ENCODE data around the gene NELFA. TPM values are rescaled to one million over a fixed set of nuclear protein-coding genes. Genes with fewer than 3 reads are reported as not detected.

Gene NELFA
- total and polyA plus RNA-seq, 2 of the 4 experiments (the other 2 are of a cell fraction) = 4.3 to 21.9 TPM

- no peak overlapping the region for H2BK20ac ChIP-seq (ENCODE audit: low read depth, low read length)
- intact Hi-C loops (cut with micrococcal nuclease) = no loop called here
- H2AK9ac ChIP-seq (replicated peaks; ENCODE audit: low read depth, low read length, poor library complexity) = no peak overlapping the region
- no peak overlapping the region for H3K27ac ChIP-seq (ENCODE audit: insufficient read depth, low read length)
- no peak overlapping the region for H2AFZ ChIP-seq (replicated peaks; ENCODE audit: low read length, poor library complexity)
- H3K4me3 ChIP-seq (ENCODE audit: insufficient read depth, low read depth, low read length) = no peak overlapping the region
- no peaks in the 10 kb centered on the region for H3K36me3 ChIP-seq (ENCODE audit: control insufficient read depth, insufficient read depth, low read length)
- H2AK5ac ChIP-seq (ENCODE audit: low read depth, low read length) = no peak overlapping the region
- no peak overlapping the region for H4K5ac ChIP-seq (ENCODE audit: low read depth, low read length)
- POLR2A ChIA-PET (ENCODE audit: unreplicated experiment) = no interaction called here
- TF ChIP-seq NFE2L2 (IDR thresholded peaks at IDR 0.05; ENCODE audit: low read depth, low read length) (no peak), BHLHE40 (IDR thresholded peaks at IDR 0.05; ENCODE audit: low read depth, low read length) (no peak), SMC3 (IDR thresholded peaks at IDR 0.05; ENCODE audit: low read depth, low read length) (no peak), MAFK (IDR thresholded peaks at IDR 0.05; ENCODE audit: low read depth, low read length) (no peak), CTCF (conservative IDR thresholded peaks at IDR 0.05; ENCODE audit: low read depth, low read length) (no peak), RFX5 (IDR thresholded peaks at IDR 0.05; ENCODE audit: low read depth, low read length) (no peak), USF2 (IDR thresholded peaks at IDR 0.05; ENCODE audit: low read depth, low read length) (no peak), MAZ (IDR thresholded peaks at IDR 0.05; ENCODE audit: borderline replicate concordance, low read depth, low read length) (no peak), FOS (IDR thresholded peaks at IDR 0.05; ENCODE audit: low read depth, low read length) (no peak), ELK1 (IDR thresholded peaks at IDR 0.05; ENCODE audit: borderline replicate concordance, low read depth, low read length) (no peak), RAD21 (IDR thresholded peaks at IDR 0.05; ENCODE audit: low read length) (no peak), POLR2A (IDR thresholded peaks at IDR 0.05; ENCODE audit: low read depth, low read length) (no peak), RCOR1 (IDR thresholded peaks at IDR 0.05; ENCODE audit: insufficient replicate concordance, low read length) (no peak), MXI1 (IDR thresholded peaks at IDR 0.05; ENCODE audit: borderline replicate concordance, low read depth, low read length) (no peak), CEBPB (IDR thresholded peaks at IDR 0.05; ENCODE audit: low read depth, low read length) (no peak), CHD1 (IDR thresholded peaks at IDR 0.05; ENCODE audit: low read depth, low read length) (no peak)
- no peak overlapping the region for H3K56ac ChIP-seq (ENCODE audit: extremely low read depth, insufficient read depth, low read length)
- no peak for DNase-seq
- H3K9me3 ChIP-seq (ENCODE audit: control insufficient read depth, insufficient read depth, low read length) = peaks cover 5% of the 10 kb centered on the region; the same call in 1 of the 2 replicates
- H4K8ac ChIP-seq (ENCODE audit: low read depth in 2 of 2, low read length in 2 of 2) = no peak overlapping the region
- no peaks in the 10 kb centered on the region for H4K20me1 ChIP-seq (ENCODE audit: insufficient read depth, low read length)
- H3K27me3 ChIP-seq (ENCODE audit: control insufficient read depth, insufficient read depth, low read length) = peaks cover 31% of the 10 kb centered on the region
- in situ Hi-C loops (cut with MboI; ENCODE audit: low sequenced_read_pairs) = no loop called here
- dilution Hi-C loops (cut with HindIII; ENCODE audit: low sequenced_read_pairs, unreplicated experiment) = no loop called here
- H2BK120ac ChIP-seq (ENCODE audit: low read depth, low read length) = no peak overlapping the region
- H3K9ac ChIP-seq (ENCODE audit: low read depth, low read length) = no peak overlapping the region
- no peak overlapping the region for H2BK15ac ChIP-seq (ENCODE audit: low read depth, low read length)
- no peaks in the 10 kb centered on the region for H3K9me1 ChIP-seq (ENCODE audit: insufficient read depth, low read length)
- no peak for ATAC-seq (ENCODE audit: low read depth)
- no peaks in the 10 kb centered on the region; the same call in 1 of the 2 replicates for H3K4me1 ChIP-seq (ENCODE audit: control insufficient read depth, insufficient read depth, low read length)
- H3K23ac ChIP-seq (ENCODE audit: low read depth, low read length) = no peak overlapping the region
- H3K4me2 ChIP-seq (ENCODE audit: low read depth, low read length) = no peak overlapping the region
- H3K79me1 ChIP-seq (ENCODE audit: low read depth in 1 of 2, low read length in 2 of 2) = no peaks in the 10 kb centered on the region
- H4K91ac ChIP-seq (ENCODE audit: insufficient read depth, low read depth, low read length) = no peak overlapping the region
- H3K18ac ChIP-seq (ENCODE audit: low read depth, low read length) = no peak overlapping the region
- H2BK5ac ChIP-seq (ENCODE audit: low read depth, low read length, poor library complexity, severe bottlenecking) = no peak overlapping the region
- no peak overlapping the region for H3K14ac ChIP-seq (replicated peaks; ENCODE audit: low read depth, low read length)
- no peak overlapping the region for H3K4ac ChIP-seq (ENCODE audit: low read depth, low read length)
- BruUV-seq (replicated peaks) = no TSS peak
- CTCF ChIA-PET = no interaction called here
These were observed 17.0 kb upstream of the NELFA start for GRCh38 chr4:2025817-2026216.
